ENCODE data around the gene DAGLA. TPM values are rescaled to one million over a fixed set of nuclear protein-coding genes. Genes with fewer than 3 reads are reported as not detected.

DAGLA gene
- total RNA-seq, 1 experiment from 2014 or later = 3.3 TPM

- no peak for DNase-seq (ENCODE audit: low read depth)
These were observed 83.9 kb downstream of the DAGLA start for GRCh38 chr11:61763930-61764605.

- no peak for DNase-seq (ENCODE audit: low read depth)
These were observed 84.5 kb downstream of the DAGLA start for GRCh38 chr11:61764606-61765260.

DNA sequence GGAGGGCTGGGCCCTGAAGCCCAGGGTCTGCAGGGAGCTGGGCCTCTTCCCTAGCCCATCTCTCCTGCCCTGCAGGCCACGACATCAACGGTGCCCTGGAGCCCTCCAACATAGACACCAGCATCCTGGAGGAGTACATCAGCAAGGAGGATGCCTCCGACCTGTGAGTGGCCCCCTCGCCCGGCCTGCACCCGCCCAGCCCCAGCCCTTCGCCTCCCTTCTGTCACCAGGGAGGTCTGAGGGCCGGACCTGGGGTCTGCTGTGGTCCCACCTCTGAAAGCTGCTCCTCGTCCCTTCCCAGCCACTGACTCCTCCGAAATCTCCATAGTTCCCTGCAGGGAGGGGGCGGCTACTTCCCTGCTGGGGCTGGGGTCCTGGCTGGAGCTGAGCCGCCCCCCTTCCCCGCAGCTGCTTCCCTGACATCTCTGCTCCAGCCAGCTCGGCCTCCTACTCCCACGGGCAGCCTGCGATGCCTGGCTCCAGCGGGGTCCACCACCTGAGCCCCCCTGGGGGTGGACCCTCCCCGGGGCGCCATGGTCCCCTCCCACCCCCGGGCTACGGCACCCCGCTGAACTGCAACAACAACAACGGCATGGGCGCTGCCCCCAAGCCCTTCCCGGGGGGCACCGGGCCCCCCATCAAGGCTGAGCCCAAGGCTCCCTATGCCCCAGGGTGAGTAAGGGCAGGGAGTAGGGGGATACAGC is 85.5 kb downstream of the DAGLA start:
- DNase-seq (ENCODE audit: low read depth) = no peak

GRCh38 chr11:61766353-61766841 is 86.2 kb downstream of the DAGLA start:
- DNase-seq (ENCODE audit: low read depth) = no peak

GRCh38 chr11:61768376-61769076 is 88.3 kb downstream of the DAGLA start:
- no peak for DNase-seq (ENCODE audit: low read depth)

- peak; percentile 35 for DNase-seq (ENCODE audit: low read depth)
These were observed 89.2 kb downstream of the DAGLA start for GRCh38 chr11:61769169-61769920.

GRCh38 chr11:61769946-61770683 is 89.9 kb downstream of the DAGLA start:
- DNase-seq (ENCODE audit: low read depth) = no peak

DNA sequence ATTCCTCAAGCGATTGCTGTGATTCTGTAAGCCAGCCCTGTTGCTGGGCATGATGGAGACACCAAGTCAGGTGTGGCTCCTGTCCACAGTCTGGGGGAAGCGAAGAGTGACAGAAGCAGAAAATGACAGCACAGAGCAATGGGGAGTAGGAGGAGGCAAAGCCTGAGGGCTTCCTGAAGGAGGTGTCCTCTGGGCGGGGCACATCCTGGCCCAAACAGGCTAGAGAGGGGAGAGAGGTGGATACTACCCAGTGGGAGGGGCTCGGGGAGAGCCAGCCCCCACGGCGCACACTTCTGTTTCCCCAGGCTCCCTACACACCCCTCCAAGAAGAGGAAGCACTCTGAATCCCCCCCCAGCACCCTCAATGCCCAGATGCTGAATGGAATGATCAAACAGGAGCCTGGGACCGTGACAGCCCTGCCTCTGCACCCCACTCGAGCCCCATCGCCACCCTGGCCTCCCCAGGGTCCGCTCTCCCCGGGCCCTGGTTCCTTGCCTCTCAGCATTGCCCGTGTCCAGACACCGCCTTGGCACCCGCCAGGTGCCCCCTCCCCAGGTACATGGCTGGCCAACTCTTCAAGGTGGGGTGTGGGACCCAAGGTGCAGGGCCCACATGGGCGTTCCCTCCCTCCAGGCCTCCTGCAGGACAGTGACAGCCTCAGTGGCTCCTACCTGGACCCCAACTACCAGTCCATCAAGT is 91.2 kb downstream of the DAGLA start:
- no peak for DNase-seq (ENCODE audit: low read depth)

DNA sequence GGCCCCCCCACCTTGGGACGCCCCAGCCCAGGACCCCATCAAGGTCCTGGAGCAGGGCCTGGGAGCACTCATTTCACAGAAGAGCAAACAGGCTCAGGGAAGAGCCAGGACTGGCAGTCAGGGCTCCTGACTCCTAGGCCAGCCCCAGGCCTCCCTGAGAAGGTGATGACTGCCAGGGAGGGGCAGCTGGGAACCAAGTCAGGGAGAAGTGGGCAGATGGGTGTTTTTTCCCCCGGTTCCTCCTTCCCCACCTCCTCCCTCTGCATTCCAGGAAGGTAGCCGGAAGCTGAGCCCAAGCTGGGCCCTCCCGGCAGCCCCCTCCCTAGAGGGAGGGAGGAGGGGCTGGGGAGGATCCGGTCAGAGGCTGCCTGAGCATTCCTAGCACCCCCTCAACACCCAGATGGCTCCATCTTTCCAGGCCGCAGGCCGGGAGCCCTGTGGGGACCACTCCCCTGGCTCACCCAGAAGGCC is 91.8 kb downstream of the DAGLA start:
- no peak for DNase-seq (ENCODE audit: low read depth)

DNA sequence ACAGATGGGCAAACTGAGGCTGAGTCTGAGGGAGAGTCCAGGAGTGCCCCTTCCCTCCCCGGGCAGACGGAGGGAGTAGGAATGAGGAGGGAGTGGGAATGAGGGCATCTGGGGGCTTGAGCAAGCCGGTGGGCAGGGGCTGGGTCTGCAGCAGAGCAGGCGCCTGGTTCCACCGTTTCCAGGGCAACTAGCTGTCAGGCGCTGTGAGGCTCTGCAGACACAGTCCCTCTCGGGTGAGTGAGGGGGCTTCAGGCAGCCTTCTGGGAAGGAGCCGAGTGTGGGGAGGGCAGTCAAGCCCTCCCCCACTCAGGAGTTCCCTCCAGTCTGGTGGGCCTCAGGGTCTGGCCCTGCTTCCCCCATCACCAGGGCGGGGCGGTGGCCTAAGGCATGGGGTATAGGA is 93.2 kb downstream of the DAGLA start:
- no peak for DNase-seq (ENCODE audit: low read depth)

DNA sequence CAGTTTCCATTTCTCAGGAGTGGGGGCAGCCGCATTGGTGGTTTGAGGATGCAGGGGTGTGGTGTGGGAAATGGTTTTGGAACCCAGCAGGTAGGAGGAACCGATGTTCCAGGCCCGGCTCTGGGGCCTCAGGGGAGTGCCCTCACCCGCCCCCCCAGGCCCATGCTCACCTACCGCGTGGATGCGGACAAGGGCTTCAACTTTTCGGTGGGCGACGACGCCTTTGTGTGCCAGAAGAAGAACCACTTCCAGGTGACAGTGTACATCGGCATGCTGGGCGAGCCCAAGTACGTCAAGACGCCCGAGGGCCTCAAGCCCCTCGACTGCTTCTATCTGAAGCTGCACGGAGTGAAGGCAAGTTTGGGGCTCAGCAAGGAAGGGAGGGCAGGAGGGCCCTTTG is 93.6 kb downstream of the DAGLA start:
- no peak for DNase-seq (ENCODE audit: low read depth)

GRCh38 chr11:61774411-61774810 is 94.2 kb downstream of the DAGLA start:
- no peak for DNase-seq (ENCODE audit: low read depth)

- no peak for DNase-seq (ENCODE audit: low read depth)
These were observed 94.9 kb downstream of the DAGLA start for GRCh38 chr11:61775106-61775505.

DNA sequence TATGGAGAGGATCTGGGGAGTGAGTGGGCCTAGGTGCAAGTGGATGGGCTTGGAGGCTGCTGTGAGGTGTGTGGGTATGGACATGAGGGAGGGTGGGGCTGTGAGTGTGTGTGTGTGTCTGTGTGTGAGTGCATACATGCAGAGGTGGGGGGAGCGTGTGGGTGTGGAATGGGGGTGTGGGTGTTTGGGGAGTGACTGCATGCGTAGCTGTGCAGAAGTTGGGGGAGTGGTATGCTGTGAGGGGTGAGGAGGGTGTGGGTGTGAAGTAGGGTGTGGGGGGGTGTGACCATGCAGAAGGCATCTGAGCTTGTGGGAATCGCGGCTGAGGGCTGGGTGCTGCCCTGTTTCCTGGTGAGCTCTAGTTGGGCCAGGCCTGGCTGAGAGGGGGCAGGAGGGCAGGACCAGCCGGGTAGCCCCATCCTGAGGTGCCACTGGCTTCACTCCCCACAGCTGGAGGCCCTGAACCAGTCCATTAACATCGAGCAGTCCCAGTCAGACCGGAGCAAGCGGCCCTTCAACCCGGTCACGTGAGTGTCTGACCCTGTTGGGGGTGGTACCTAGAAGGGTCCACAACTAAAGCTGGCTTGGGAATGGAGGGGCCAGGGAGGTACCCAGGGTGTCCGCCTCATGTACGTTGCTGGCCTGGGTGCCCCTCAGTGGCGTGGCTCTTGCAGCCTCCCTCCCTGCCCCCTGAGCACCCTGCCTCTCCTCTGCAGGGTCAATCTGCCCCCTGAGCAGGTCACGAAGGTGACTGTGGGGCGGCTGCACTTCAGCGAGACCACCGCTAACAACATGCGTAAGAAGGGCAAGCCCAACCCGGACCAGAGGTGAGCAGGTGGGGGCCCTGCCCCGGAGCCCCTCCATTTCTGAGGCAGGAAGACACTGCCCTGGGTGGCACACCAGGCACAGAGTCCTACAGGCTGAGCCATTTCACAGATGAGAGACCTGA is 95.7 kb downstream of the DAGLA start:
- no peak for DNase-seq (ENCODE audit: low read depth)

GRCh38 chr11:61776561-61777075 is 96.4 kb downstream of the DAGLA start:
- DNase-seq (ENCODE audit: low read depth) = peak; percentile 60

GRCh38 chr11:61777234-61778090 is 97.3 kb downstream of the DAGLA start:
- no peak for DNase-seq (ENCODE audit: low read depth)

DNA sequence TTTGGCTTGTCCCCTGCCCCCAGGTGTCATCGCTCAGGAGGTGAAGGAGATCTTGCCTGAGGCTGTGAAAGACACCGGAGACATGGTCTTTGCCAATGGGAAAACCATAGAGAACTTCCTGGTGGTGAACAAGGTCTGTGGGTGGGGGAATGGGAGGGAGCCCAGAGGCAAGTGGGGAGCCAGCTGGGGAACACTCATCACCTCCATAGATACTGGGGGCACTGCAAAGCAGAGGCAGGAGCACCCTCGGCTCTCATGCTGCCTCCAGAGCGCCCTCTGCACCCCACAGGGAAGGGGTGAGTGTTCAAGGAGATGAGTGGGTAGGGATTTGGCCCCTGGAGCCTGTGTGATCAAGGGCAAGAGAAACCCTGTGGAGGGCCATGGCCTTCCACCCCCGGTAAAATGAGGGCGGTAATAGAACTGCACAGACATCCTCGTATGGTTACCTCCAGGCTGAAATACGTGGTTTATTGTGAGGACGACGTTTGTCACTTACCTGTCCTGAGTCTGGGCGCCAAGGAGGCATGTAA is 98.2 kb downstream of the DAGLA start:
- no peak for DNase-seq (ENCODE audit: low read depth)
